Breast epithelium (tissue), 4 donors: Measurements from ENCODE around the gene C1R. TPM values are rescaled to one million over a fixed set of nuclear protein-coding genes. Genes with fewer than 3 reads are reported as not detected.

Source experiments
- DNase-seq, 2 donors: peaks; one replicate each; pipeline ENCODE4 v3.0.0-alpha.2; 2019; ENCODE audit warnings: low spot score in 2 of 2
- H3K27ac ChIP-seq, 2 donors: fragments of 200-600 bp; sonication (generic) in 1 of 2; one replicate each; pipeline ENCODE4 v1.5.1; 2016 to 2019; ENCODE audit warnings: mild to moderate bottlenecking in 1 of 2
- H3K27me3 ChIP-seq, 2 donors: fragments of 200-600 bp; sonication (generic) in 1 of 2; one replicate each; pipeline versions ENCODE4 v1.5.1 to v1.6.0; 2017 to 2019; ENCODE audit warnings: control low read depth in 1 of 2, mild to moderate bottlenecking in 1 of 2
- H3K36me3 ChIP-seq: fragments of 200-600 bp; one replicate; pipeline ENCODE4 v1.5.1; 2019
- H3K4me1 ChIP-seq, 2 donors: fragments of 200-600 bp; sonication (generic); one replicate each; pipeline ENCODE4 v1.5.1; 2016 to 2019; ENCODE audit warnings: control low read depth in 1 of 2
- H3K4me3 ChIP-seq, 3 donors: fragments of 200-600 bp; sonication (generic); 1 replicate in 2 of 3; 2 replicates in 1 of 3; pipeline ENCODE4 v1.5.1; 2016 to 2019; ENCODE audit warnings: mild to moderate bottlenecking in 3 of 3, moderate library complexity in 2 of 3
- H3K9me3 ChIP-seq, 2 donors: fragments of 200-600 bp; sonication (generic) in 1 of 2; one replicate each; pipeline ENCODE4 v1.5.1; 2016 to 2019; ENCODE audit warnings: control low read depth in 1 of 2
- POLR2A ChIP-seq: fragments of 450-650 bp; IDR thresholded peaks from one replicate; pipeline ENCODE4 v1.6.1; 2016; ENCODE audit warnings: antibody characterized with exemption, mild to moderate bottlenecking, moderate library complexity
- POLR2AphosphoS5 ChIP-seq, 3 donors: sonication (generic); formaldehyde crosslinking; IDR thresholded peaks; one replicate each; pipeline ENCODE4 v1.6.1; 2017; ENCODE audit warnings: antibody characterized with exemption in 3 of 3
- intact Hi-C: fragments of 100-400 bp; cut with DNase I; formaldehyde crosslinking; loops from one replicate; pipeline ENCODE4 v1.15.1; 2023; ENCODE audit warnings: low total_unique reads
- total RNA-seq, 3 donors: library from RNA; depleted of rRNA; stranded (reverse); fragments of >200 nt; gene quantifications; one replicate each; pipeline ENCODE4 v1.1.0, GENCODE V29; 2016
- TF ChIP-seq, protein P1 (sequence below), 3 donors: fragments of 450-650 bp; IDR thresholded peaks; one replicate each; pipeline ENCODE4 v1.5.1; 2016 to 2017; ENCODE audit warnings: antibody characterized with exemption in 3 of 3, mild to moderate bottlenecking in 3 of 3, moderate library complexity in 3 of 3

Gene C1R
- total RNA-seq, 3 donors from 2014 or later: 302 to 773 (median 582) TPM

- H3K27me3 ChIP-seq: no peaks in the 10 kb centered on the region
- intact Hi-C loops: no loop called here
- H3K4me3 ChIP-seq: no peak overlapping the region
- no peak overlapping the region for H3K27ac ChIP-seq
- no peaks in the 10 kb centered on the region for H3K9me3 ChIP-seq
- TF ChIP-seq POLR2AphosphoS5 (IDR thresholded peaks at IDR 0.05): no peak
- TF ChIP-seq POLR2A: no peak
- no peak for DNase-seq
- no peaks in the 10 kb centered on the region for H3K36me3 ChIP-seq
- no peaks in the 10 kb centered on the region for H3K4me1 ChIP-seq
Measured at GRCh38 chr12:7120166-7120565, 27.9 kb upstream of the C1R start.

DNA sequence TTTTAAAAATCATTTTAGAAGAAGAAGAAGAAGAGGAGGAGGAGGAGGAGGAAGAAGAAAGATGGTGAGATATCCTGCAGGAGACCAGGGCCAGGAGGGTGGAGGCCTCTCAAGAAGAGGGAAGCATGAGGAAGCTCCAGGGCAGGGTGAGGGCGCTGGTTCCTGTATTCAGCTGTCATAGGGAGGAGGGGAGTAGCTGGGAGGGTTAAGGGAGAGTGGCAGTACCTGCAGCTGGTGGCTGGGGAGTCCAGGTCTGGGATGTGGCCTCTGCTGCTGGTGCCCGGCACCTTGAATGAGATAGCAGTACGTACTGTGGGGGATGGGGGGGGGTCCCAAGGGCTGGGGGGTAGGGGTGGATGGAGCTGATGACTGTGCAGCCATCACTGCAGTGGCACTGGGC is 26.6 kb upstream of the C1R start:
- intact Hi-C loops: loop anchor here (10.0 kb wide), 1 partner anchor 174 kb away; the partner anchor contains the start of genes C12orf57 and RNU7-1
- TF ChIP-seq, protein P1, sequence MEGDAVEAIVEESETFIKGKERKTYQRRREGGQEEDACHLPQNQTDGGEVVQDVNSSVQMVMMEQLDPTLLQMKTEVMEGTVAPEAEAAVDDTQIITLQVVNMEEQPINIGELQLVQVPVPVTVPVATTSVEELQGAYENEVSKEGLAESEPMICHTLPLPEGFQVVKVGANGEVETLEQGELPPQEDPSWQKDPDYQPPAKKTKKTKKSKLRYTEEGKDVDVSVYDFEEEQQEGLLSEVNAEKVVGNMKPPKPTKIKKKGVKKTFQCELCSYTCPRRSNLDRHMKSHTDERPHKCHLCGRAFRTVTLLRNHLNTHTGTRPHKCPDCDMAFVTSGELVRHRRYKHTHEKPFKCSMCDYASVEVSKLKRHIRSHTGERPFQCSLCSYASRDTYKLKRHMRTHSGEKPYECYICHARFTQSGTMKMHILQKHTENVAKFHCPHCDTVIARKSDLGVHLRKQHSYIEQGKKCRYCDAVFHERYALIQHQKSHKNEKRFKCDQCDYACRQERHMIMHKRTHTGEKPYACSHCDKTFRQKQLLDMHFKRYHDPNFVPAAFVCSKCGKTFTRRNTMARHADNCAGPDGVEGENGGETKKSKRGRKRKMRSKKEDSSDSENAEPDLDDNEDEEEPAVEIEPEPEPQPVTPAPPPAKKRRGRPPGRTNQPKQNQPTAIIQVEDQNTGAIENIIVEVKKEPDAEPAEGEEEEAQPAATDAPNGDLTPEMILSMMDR (IDR thresholded peaks at IDR 0.05): no peak
- TF ChIP-seq POLR2A (no peak), POLR2AphosphoS5 (IDR thresholded peaks at IDR 0.05) (no peak)
- DNase-seq: no peak
- H3K9me3 ChIP-seq: no peaks in the 10 kb centered on the region
- H3K36me3 ChIP-seq: no peaks in the 10 kb centered on the region
- no peaks in the 10 kb centered on the region for H3K4me1 ChIP-seq
- H3K27me3 ChIP-seq: no peaks in the 10 kb centered on the region
- no peak overlapping the region for H3K4me3 ChIP-seq
- H3K27ac ChIP-seq: no peak overlapping the region

DNA sequence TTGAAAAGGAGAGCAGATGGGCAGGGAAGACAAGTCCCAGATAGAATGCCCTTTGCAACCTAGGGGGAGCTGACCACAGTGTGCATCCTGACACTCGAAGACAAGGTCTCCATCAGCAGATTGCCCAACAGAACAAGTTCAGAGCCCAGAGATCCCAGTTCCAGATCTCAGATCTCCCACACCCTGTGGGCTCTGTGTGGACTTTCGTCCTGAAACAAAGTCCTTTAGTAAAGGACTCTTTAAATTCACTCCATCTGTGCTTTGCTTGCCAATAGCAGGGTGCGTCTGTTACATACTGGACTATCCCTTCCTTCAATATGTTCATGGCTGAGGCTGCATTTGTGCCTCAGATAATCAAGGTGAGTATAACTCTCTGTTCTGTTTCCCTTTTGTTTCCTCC is 25.4 kb upstream of the C1R start:
- Histone ChIP-seq H3K4me3 (no peak overlapping the region), H3K27me3 (no peaks in the 10 kb centered on the region), H3K36me3 (no peaks in the 10 kb centered on the region), H3K4me1 (no peaks in the 10 kb centered on the region), H3K27ac (no peak overlapping the region), H3K9me3 (no peaks in the 10 kb centered on the region)
- TF ChIP-seq POLR2AphosphoS5 (IDR thresholded peaks at IDR 0.05) (no peak), POLR2A (no peak)
- TF ChIP-seq, protein P1 (IDR thresholded peaks at IDR 0.05): no peak
- intact Hi-C loops: loop anchor here (10.0 kb wide), 1 partner anchor 173 kb away; the partner anchor contains the start of genes C12orf57 and RNU7-1
- DNase-seq: no peak

DNA sequence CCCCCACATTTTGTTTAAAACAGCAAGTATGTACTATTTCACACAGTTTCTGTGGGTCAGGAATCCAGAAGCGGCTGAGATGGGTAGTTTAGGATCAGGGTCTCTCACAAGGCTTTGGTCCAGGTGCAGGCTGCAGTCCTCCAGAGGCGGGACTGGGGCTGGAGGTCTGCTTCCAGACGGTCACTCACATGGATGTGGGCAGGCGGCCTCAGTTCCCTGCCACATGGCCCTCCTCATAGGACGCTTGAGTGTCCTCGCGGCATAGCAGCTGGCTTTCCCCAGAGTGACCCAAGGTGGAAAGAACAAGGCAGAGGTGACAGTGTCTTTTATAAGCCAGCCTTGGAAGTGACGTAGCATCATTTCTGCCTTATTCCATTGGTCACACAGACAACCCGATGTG is 24.7 kb upstream of the C1R start:
- Histone ChIP-seq H3K27me3 (no peaks in the 10 kb centered on the region), H3K9me3 (no peaks in the 10 kb centered on the region), H3K36me3 (no peaks in the 10 kb centered on the region), H3K4me3 (no peak overlapping the region), H3K4me1 (no peaks in the 10 kb centered on the region), H3K27ac (no peak overlapping the region)
- DNase-seq: no peak
- intact Hi-C loops: loop anchor here (10.0 kb wide), 1 partner anchor 172 kb away; the partner anchor contains the start of genes C12orf57 and RNU7-1
- TF ChIP-seq POLR2AphosphoS5 (IDR thresholded peaks at IDR 0.05): no peak
- TF ChIP-seq, protein P1 (IDR thresholded peaks at IDR 0.05): no peak
- TF ChIP-seq POLR2A: no peak

- Histone ChIP-seq H3K27me3 (no peaks in the 10 kb centered on the region), H3K36me3 (no peaks in the 10 kb centered on the region), H3K4me3 (no peak overlapping the region), H3K27ac (peak overlapping the region in 1 of 2 donors; percentile 3), H3K9me3 (no peaks in the 10 kb centered on the region), H3K4me1 (no peaks in the 10 kb centered on the region)
- intact Hi-C loops: loop anchor here (10.0 kb wide), 1 partner anchor 171 kb away; the partner anchor contains the start of genes C12orf57 and RNU7-1
- no peak for TF ChIP-seq POLR2AphosphoS5 (IDR thresholded peaks at IDR 0.05)
- no peak for TF ChIP-seq POLR2A
- TF ChIP-seq, protein P1 (IDR thresholded peaks at IDR 0.05): no peak
- no peak for DNase-seq
Measured at GRCh38 chr12:7116196-7116595, 24.0 kb upstream of the C1R start.

DNA sequence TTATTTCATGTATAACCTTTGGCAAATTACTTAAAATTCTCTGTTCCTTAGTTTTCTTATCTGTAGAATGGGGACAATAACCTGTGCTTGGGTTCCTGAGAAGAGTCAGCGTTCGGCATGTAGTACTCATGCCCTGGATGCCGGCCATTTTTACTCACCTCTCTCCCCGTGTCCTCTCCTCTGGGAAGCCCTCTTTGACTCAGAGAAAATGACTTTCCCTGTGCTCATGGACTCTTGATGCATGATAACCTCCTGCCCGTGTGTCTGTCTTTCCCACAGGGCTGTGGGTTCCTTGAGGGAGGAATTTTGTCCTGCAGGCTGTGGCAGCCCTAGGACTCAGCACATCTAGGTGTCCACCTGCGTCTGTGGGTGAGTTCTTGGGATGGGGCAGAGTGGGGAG is 22.6 kb upstream of the C1R start:
- Histone ChIP-seq H3K4me1 (no peaks in the 10 kb centered on the region), H3K4me3 (no peak overlapping the region), H3K9me3 (no peaks in the 10 kb centered on the region), H3K27ac (no peak overlapping the region), H3K36me3 (no peaks in the 10 kb centered on the region), H3K27me3 (no peaks in the 10 kb centered on the region)
- DNase-seq: no peak
- intact Hi-C loops: loop anchor here (10.0 kb wide), 1 partner anchor 170 kb away; the partner anchor contains the start of genes C12orf57 and RNU7-1
- TF ChIP-seq POLR2AphosphoS5 (IDR thresholded peaks at IDR 0.05): no peak
